ENCODE data around the gene SLC6A18.
A peak's percentile ranks its signal among the peaks of the same experiment; 100 is the strongest.

SLC6A18 gene

GRCh38 chr5:1203311-1203967 lies 21.7 kb upstream of the SLC6A18 start:
- DNase-seq (ENCODE audit: low spot score): no peak

- DNase-seq (ENCODE audit: low spot score): no peak
Observed at GRCh38 chr5:1203968-1204692, 21.1 kb upstream of the SLC6A18 start.

DNA sequence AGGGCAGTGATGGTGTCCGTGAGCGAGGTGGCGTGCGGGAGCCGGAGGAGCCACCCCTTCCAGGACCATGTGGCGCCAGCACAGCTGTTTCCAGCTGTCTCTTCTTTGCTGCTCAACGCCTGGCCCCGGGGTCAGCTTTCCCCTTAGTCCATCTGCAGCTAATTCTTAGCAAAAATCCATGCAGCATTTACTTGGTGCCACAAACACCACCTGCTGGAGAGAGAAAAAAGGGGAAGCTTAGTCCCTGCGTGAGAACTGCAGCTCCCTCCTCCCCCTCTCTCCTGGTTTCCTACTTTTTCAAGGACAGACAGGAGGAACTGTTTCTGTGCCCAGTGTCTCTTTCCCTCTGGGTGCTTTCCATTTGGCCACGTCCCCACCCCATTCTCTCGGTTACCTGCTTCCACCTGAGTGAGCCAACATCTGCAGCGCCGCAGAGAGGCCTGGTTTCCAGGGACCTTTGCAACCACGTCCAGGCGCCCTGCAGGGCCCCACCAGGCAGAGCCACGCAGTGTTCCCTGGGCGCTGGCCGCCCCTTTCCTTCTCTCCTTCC lies 20.4 kb upstream of the SLC6A18 start:
- DNase-seq (ENCODE audit: low spot score): peak; percentile 46

- no peak for DNase-seq (ENCODE audit: low spot score)
Observed at GRCh38 chr5:1205255-1206180, 19.7 kb upstream of the SLC6A18 start.

- DNase-seq (ENCODE audit: low spot score): no peak
Observed at GRCh38 chr5:1206521-1207412, 18.4 kb upstream of the SLC6A18 start.

GRCh38 chr5:1207555-1207954 lies 17.6 kb upstream of the SLC6A18 start:
- no peak for DNase-seq (ENCODE audit: low spot score)

DNA sequence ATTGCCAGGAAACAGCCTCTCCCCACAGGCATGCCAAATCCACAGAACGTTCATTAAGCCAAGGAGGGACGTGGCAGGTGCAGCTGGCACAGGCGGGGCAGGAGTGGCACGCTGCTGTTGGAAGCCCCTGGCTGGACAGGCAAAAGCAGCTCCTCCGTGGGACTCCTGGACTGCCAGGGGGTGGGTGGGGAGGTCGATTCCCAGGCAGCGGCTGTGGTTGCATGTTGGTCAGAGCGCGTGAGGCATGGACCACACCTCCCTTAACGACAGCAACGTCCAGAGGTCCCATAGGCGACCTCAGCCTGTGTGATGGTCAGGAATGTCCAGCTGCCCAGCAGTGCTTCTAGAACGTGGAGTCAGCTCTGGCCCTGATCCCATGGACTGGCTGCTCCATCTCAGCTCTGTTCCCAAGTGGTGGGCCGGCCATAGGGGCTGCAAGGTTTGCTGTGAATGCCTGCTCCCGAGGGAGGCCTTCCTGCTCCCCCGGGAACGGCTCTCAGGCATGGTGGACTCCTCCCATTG lies 16.9 kb upstream of the SLC6A18 start:
- no peak for DNase-seq (ENCODE audit: low spot score)

DNA sequence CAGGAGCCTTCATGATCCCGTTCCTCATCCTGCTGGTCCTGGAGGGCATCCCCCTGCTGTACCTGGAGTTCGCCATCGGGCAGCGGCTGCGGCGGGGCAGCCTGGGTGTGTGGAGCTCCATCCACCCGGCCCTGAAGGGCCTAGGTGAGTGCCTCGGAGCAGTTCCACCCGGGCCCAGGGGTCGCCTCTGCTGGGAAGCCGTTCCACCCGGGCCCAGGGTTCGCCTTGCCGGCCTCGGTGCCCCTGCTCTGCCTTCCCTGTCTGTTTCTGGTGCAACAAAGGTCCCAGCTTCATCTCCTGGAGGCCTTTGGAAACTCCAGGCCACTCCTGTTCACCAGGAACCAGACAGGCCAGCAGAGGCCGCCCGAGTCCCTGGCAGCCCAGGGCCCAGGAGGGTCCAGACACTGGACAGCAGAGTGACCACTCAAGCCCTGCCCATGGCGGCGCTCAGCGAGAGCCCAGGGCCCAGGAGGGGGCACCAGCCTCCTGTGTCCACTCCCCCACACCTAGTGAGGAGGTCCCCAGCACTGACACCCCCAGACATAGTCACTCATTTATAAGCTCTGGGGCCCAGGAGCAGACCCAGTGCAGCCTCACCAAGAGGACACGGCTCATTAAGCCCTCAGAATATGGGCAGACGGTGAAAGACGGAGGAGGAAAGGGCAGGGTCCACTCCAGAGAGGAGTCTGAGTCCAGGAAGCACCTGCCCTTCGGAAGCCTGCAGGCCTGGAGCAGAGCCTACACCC lies 16.3 kb upstream of the SLC6A18 start:
- no peak for DNase-seq (ENCODE audit: low spot score)

GRCh38 chr5:1209489-1209852 lies 15.7 kb upstream of the SLC6A18 start:
- no peak for DNase-seq (ENCODE audit: low spot score)

GRCh38 chr5:1209896-1210776 lies 15.0 kb upstream of the SLC6A18 start:
- DNase-seq (ENCODE audit: low spot score): no peak

DNA sequence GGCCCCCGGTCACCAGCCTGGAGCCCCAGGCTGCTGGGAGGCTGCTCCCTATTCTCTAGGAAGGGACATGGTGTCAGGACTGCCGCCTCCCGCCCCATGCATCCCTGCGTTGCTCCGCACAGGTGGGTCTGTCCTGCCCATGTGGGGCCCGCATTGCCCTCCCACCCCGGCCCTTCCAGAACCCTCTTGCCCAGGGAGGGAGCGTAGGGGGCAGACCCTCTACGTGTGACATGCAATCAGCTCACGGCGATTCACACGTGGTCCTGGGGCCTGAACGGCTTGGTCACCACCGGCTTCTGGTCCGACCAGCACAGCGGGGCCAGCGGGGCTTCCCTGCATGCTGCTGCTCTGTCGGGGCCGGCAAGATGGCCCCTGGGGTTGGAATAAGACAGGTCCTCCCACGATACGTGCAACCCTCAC lies 14.3 kb upstream of the SLC6A18 start:
- DNase-seq (ENCODE audit: low spot score): no peak

DNA sequence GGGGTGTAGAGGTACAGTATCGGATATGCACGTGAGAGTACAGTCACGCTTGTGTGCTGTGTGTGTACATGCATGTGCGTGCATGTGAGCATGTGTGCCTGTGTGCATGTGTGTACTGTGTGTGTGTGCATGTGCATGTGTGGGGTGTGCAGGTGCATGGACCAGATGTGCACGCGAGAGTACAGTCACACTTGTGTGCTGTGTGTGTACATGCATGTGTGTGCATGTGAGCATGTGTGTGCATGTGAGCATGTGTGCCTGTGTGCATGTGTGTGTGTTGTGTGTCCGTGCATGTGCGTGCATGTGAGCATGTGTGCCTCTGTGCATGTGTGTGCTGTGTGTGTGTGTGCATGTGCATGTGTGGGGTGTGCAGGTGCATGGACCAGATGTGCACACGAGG lies 13.5 kb upstream of the SLC6A18 start:
- no peak for DNase-seq (ENCODE audit: low spot score)

DNA sequence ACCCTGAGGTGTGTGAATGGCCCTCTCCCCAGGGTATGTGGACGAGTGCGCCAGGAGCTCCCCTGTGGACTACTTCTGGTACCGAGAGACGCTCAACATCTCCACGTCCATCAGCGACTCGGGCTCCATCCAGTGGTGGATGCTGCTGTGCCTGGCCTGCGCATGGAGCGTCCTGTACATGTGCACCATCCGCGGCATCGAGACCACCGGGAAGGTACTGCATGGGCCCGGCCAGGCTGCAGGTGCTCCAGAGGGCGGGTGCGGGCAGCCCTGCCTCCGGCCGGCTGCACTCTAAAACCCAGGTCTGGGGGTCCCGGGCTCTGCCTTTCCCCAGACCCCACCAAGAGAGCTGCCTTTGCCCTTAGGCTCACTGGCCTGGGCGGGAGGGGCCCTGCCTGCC lies 12.9 kb upstream of the SLC6A18 start:
- DNase-seq (ENCODE audit: low spot score): no peak

DNA sequence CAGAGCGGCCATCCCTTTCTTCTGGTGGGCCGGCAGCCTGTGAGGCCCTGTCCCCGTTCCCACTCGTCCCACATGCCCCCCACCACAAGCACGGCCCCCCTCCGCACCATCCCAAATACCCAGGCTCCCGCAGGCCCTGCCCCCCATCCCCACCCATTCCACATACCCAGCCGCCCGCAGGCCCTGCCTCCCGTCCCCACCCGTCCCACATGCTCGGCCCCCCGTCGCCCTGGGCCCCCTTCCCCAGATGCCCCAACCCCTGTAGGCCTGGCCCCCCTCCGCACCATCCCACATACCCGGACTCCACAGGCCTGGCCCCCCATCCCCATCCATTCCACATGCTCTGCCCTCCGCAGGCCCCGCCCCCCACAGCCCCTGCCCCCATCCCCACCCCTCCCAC lies 12.3 kb upstream of the SLC6A18 start:
- DNase-seq (ENCODE audit: low spot score): no peak

DNA sequence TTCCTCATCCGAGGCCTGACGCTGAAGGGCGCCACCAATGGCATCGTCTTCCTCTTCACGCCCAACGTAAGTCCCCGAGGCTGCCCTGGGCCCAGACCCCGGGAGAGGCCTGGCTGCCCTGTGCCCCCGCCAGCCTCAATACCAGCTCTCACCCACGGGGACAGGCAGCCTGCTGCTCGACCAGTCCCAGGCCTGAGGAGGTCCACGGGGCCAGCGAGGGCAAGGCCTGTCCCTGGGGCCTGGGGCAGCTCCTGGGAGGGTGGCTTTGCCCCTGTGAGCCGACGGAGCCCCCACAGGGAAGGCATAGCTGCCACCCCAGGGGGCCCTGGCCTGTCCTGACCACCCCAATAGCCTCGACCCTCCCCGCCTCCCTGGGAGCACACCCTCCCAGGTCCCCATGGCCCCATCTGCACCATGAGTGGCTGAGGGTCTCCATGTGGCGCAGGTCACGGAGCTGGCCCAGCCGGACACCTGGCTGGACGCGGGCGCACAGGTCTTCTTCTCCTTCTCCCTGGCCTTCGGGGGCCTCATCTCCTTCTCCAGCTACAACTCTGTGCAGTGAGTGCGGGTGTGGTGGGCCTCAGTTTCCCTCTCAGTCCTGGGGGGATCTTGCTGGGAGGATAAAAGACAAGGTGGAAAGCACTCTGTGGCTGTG lies 11.5 kb upstream of the SLC6A18 start:
- no peak for DNase-seq (ENCODE audit: low spot score)

- no peak for DNase-seq (ENCODE audit: low spot score)
Observed at GRCh38 chr5:1214163-1214935, 10.8 kb upstream of the SLC6A18 start.

DNA sequence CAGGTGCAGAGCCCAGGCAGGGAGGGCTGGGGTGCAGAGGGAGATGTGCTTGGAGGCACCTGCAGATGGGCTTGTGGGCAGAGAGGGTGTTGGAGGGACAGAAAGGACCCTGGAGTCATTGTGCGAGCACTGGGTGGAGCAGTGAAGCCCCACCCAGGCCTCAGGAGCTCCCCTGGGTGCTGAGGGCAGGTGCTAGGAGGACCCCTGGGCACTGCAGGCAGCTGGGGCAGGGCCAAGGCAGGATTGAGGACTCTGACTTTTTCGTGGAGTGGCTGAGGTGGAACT lies 10.3 kb upstream of the SLC6A18 start:
- no peak for DNase-seq (ENCODE audit: low spot score)
